GM19397 (cell line): Measurements from ENCODE around the gene PPA1.
"Not testable (repeated sequence)": the region's sequence is repeated elsewhere in the genome, so short reads cannot be mapped to it uniquely, and the experiment has no call there.

Experiments
- ATAC-seq: cut with Tn5 transposase; IDR thresholded peaks from one replicate; pipeline ENCODE4 v1.9.1; 2021; ENCODE audit warnings: mild to moderate bottlenecking, moderate library complexity; ENCODE audit not compliant: unreplicated experiment

The PPA1 gene

GRCh38 chr10:70233109-70233938 lies at the start of gene PPA1:
PPA1 (minus strand) TSS chr10:70233429; CDS start chr10:70233327, 102 bp downstream.
- ATAC-seq = peak; percentile 90

- ATAC-seq = no peak
Measured at GRCh38 chr10:70281609-70282008, 48.4 kb upstream of the PPA1 start.

DNA sequence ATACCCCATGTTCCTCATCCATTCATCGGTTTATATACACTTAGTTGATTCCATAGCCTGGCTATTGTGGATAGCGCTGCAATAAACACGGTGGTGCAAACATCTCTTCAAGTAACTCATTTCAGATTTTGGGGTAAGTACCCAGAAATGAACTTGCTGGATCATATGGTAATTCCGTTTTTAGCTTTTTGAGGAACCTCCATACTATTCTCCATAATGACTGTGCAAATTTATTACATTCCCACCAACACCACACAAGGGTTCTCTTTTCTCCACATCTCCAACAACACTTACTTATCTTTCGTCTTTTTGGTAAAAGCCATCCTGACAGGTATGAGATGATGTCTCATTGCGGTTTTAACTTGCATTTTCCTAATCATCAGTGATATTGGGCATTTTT lies 46.9 kb upstream of the PPA1 start:
- ATAC-seq = no peak

DNA sequence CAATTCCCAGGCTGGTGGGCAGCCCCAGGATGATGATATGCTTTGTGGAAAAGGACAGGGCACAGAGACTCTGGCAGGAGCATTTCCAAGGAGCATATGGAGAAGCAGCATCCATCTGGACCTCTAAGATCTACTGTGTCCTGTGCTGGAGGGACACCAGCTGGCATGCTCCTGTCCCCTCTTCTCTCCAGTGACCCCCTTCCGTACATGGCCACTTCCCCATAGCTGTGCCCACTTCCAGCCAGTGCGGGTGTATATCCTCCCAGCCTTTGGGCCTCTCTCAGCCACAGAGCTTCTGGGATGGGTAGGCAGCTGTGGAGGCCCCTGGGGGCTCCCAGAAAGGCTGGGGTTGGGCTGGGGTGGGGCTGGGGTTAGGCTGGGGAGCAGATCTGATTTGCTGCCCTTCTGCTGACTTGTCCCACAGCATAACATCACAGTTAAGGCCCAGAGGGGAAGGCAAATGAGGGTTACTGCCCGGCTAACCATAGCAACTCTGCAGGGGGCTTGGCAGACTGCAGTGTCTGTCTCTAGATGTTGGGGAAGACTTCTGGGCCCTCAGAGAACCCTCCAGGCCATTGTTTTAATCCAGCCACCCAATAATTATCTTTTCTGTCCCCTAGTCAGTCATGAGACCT lies 44.3 kb upstream of the PPA1 start:
- no peak for ATAC-seq

- ATAC-seq = no peak
Measured at GRCh38 chr10:70274643-70275042, 41.4 kb upstream of the PPA1 start.

DNA sequence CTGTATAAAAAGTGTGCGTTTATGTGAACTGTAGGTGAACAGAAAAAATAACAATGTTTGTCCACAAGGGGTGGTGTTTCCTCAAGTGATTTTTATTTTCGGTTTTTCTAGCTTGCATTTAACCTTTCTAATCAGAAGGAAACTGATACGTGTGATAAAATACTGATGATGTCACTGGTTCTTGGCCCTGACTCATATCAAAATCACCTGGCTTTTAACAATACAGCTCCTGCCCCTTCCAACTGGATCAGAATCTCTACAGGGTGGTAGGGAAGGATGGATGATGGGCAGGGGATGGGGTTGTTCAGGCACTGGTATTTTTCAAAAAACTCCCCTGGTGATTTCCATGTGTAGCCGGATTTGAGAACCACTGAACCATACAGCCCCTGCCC lies 39.7 kb upstream of the PPA1 start:
- peak; percentile 46 for ATAC-seq

DNA sequence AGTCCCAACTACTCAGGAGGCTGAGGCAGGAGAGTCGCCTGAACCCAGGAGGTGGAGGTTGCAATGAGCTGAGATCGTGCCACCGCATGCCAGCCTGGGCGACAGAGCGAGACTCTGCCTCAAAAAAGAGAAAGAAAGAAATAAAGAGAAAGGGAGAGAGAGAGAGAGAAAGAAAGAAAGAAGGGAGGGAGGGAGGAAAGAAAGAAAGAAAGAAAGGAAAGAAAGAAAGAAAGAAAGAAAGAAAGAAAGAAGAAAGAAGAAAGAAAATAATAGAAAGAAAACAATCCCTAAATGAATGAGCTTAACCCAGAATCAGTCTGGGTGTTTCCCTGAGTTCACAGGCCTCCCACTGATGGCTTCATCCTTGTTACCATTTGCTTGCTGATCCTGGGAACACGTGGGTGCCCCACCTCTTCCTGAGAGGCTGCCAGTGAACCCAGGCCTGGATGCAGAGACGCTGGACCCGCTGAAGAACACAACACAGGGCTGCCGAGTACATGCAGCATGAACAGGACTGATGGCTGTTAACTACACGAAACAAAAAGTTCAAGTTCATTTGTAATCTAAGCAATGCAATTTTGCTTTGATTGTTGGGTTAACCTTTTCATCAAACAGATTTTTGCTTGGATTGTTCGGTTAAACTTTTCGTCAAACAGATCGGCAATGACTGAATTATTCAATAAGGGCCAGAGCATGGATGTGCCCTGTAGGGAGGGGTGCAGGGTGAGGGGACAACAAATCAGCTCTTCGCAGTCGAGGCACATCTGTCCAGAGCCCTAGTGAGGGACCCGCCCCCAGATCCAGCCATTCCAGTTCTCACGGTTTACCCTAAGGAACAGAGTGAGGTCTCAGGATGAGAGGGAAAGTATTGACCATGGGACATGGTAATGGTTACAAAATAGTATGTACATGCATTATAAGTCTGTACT lies 39.0 kb upstream of the PPA1 start:
- no peak for ATAC-seq

DNA sequence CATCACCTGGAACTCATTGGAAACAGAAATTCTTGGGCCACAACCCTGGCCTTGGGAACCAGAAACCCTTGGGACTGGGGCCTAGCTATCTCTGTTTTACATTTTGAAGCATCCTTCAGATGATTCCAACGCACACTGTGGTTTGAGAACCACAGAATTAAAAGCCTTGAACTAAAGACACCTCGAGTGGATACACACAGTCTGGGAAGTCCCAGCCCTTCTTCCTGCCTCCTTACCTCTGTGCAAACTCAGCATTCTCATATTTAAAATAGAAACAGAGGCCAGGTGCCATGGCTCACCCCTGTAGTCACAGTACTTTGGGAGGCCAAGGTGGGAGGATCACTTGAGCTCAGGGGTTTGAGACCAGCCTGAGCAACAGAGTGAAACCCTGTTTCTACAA lies 37.7 kb upstream of the PPA1 start:
- no peak for ATAC-seq

GRCh38 chr10:70269741-70270140 lies 36.5 kb upstream of the PPA1 start:
- no peak for ATAC-seq

DNA sequence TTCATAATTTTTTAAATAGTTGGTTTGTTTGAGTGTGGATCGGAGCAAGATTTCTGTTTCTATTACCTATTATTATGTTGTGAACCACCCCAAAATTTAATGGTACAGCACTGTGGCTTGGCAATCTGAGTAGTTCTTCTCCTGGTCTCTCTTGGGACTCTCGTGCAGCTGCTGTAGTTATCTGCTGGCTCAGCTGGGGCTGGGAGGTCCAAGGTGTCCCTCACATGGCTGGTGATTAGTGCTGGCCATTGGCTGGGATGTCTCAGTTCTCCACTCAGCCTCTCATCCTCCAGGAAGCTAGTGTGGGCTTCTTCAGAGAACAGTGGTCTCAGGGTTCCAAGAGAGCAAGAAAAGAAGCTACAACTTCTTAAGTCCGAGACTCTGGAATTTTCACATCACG lies 35.1 kb upstream of the PPA1 start:
- no peak for ATAC-seq

- no peak for ATAC-seq
Measured at GRCh38 chr10:70267161-70267933, 34.1 kb upstream of the PPA1 start.

DNA sequence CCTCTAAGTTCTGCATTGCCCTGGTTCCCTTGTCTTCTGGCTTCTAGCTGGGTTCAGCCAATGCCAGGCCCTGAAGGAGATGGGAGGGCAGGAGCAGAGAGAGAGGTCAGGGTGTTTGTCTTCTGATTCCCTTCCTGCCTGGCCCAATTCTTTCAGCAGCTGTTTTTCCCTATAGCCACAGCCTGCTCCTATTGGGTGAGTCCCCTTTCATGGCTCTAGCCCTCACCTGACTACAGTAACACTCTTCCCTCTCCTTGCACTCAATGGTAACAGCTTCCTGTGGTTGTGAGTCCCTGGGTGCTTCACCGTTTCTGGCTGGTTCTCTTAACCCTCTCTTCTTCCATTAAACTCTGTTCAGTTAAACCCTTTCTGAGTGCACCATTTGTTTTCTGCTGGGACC lies 33.5 kb upstream of the PPA1 start:
- no peak for ATAC-seq

GRCh38 chr10:70266056-70266455 lies 32.8 kb upstream of the PPA1 start:
- ATAC-seq = no peak

DNA sequence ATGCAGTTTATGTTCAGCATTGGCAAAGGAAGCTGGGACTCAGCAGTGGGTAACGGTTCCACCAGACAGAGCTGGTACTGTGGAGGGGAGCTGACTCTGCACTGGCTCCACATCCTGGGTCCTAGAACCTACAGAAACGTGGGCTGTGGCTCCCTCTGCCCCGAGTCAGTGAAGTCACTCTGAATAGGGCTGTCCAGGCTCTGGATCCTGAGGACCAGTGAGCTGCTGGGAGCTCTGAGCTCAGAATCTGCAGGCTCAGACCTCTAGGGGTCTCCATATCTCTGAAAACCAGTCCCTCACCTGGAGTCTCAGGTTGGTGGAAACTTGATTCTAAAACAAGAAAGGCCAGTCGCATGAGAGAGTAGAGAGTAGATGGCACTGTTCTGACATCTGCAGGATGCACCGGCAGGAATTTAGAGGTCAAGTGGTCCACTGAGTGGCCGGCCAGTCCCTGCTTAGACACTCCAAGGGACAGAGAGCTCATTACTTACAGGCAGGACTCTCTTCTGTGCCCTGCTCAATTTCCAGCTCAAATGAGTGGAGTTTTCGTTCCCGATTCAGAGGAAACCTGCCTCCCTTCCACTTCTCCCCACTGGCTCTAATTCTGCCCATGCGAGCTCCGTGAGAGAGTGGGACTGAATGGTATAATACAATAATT lies 31.9 kb upstream of the PPA1 start:
- no peak for ATAC-seq

GRCh38 chr10:70260734-70261133 lies 27.5 kb upstream of the PPA1 start:
- no peak for ATAC-seq

DNA sequence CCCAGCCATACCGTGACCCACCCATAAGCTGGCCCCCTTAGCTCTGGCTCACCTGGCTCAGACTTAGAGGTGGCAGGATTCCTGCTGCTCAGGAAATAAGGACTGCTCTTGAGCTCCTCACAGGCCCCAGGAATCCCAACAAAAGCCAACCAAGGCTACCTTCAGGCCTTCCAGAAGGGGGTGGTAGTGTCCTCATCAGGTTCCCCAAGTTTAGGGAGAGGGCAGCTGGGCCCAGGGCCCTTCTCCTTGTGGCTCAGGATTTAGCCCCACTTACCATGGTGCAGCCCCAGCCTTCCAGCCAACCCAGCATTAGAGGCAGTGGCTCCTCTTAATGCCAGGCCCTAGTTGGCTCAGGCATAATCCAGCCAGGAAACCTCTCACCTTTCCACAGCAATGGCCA lies 27.0 kb upstream of the PPA1 start:
- no peak for ATAC-seq

DNA sequence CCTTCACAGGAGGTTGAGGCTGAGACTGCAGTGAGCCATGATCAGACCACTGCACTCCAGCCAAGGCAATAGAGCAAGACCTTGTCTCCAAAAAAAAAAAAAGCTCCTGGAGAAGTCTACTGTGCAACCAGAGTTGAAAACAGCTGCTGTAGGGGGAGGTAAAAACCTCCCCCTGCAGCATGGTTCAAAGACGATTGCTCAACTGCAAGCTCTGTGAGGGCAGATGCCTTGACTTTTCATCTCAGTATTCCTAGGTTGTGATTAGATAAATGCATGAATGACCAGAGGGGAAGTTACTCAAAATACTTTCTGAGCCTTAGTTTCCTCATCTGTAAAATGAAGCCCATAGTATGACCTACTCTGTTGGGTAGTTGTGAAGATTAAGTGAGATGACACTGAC lies 25.0 kb upstream of the PPA1 start:
- no peak for ATAC-seq

DNA sequence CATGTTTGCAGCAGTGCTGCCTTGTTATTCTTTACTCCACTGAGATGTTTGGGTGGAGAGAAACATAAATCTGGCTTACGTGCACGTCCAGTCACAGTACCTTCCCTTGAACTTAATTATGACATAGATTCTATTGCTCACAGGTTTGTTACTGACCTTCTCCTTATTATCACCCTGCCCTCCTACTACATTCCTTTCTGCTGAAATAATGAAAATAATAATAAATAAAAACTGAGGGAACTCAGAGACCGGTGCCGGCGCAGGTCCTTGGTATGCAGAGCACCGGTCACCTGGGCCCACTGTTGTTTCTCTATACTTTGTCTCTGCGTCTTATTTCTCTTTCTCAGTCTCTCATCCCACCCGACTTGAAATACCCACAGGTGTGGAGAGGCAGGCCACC lies 24.6 kb upstream of the PPA1 start:
- ATAC-seq = not testable (repeated sequence)

- no peak for ATAC-seq
Measured at GRCh38 chr10:70256463-70256862, 23.2 kb upstream of the PPA1 start.
